HCT116 (cell line): ENCODE results near the gene SEMA6A.

ENCODE experiments used
- CTCF ChIP-seq, 3 experiments: fragments of 200-600 bp in 1 of 3; sonication (generic) in 1 of 3; IDR thresholded peaks in 2 of 3; conservative IDR thresholded peaks in 1 of 3; 2 replicates each; pipeline ENCODE4 v1.5.1; 2012 to 2017; ENCODE audit warnings: low read depth in 2 of 3, low read length in 2 of 3, antibody characterized with exemption in 1 of 3, borderline replicate concordance in 1 of 3, control low read depth in 1 of 3, mild to moderate bottlenecking in 1 of 3, mixed read lengths in 1 of 3, mixed run types in 1 of 3, moderate library complexity in 1 of 3; ENCODE audit not compliant: insufficient read depth in 1 of 3
- EZH2phosphoT487 ChIP-seq: fragments of 200-600 bp; IDR thresholded peaks from 2 replicates; pipeline ENCODE4 v1.6.1; 2018; ENCODE audit warnings: antibody characterized with exemption, borderline replicate concordance
- MAX ChIP-seq: IDR thresholded peaks from 2 replicates; pipeline ENCODE4 v1.6.1; 2012
- POLR2A ChIP-seq: IDR thresholded peaks from 2 replicates; pipeline ENCODE4 v1.7.0; 2011; ENCODE audit warnings: borderline replicate concordance; ENCODE audit not compliant: insufficient read depth, insufficient read length; ENCODE audit errors: extremely low read depth
- POLR2AphosphoS5 ChIP-seq: IDR thresholded peaks from 2 replicates; pipeline ENCODE4 v1.6.1; 2011; ENCODE audit warnings: mild to moderate bottlenecking, low read depth, low read length, moderate library complexity
- RAD21 ChIP-seq: IDR thresholded peaks from 2 replicates; pipeline ENCODE4 v1.6.1; 2012; ENCODE audit warnings: low read depth, mild to moderate bottlenecking

DNA sequence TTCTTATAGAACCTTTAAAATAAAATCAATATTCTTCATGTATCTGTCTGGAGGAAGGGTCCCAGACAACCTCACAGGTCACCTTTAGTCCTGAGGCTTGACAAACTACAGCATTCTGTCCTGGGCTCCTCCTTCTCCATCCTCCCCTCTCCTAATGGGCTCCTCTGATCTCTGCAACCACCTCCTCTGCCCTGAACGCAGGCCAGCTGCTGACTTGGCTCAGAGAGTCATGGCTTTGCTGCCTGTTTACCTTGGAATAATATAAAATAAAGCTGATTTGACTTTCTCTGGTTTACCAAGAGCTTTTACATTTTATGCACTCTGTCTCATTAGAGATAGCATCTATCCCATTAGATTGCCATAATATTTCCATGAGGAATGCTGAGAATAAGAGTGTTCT lies 159.4 kb downstream of the SEMA6A start:
- TF ChIP-seq POLR2AphosphoS5 (no peak), POLR2A (no peak), CTCF (IDR thresholded peaks at IDR 0.05 in 2 of 3, conservative IDR thresholded peaks at IDR 0.05 in 1 of 3; ENCODE audit: borderline replicate concordance in 1 of 3, insufficient read depth in 1 of 3, low read depth in 2 of 3, low read length in 2 of 3) (no peak), EZH2phosphoT487 (no peak), MAX (no peak), RAD21 (no peak)
